IMR-90 (cell line): Measurements from ENCODE around the gene FOXO1. TPM values are rescaled to one million over a fixed set of nuclear protein-coding genes. Genes with fewer than 3 reads are reported as not detected.

Experiments
- ATAC-seq: fragments of 200-7000 bp; cut with Tn5 transposase; 2 replicates; pipeline ENCODE4 v1.9.1; 2020; ENCODE audit warnings: low read depth, mild to moderate bottlenecking, moderate library complexity
- BruUV-seq: library from RNA; stranded (reverse); fragments of 400-500 nt; replicated peaks from 2 replicates; lab custom pipeline; 2021; lab: Mats Ljungman, UMichigan
- CTCF ChIA-PET: fragments of 300-600 bp; formaldehyde crosslinking; extraction: SDS; loops from one replicate; lab custom pipeline; 2021; ENCODE audit warnings: antibody characterized with exemption; lab: Yijun Ruan, JAX
- POLR2A ChIA-PET: fragments of 300-600 bp; sonication (Branson Sonifier 250); formaldehyde crosslinking; loops from one replicate; lab custom pipeline; 2022; ENCODE audit warnings: antibody characterized with exemption; ENCODE audit not compliant: unreplicated experiment; lab: Charles Lee
- DNase-seq: peaks from one replicate; pipeline ENCODE4 v3.0.0; 2013
- H2AFZ ChIP-seq: replicated peaks from 2 replicates; pipeline ENCODE3; 2013; ENCODE audit warnings: low read length, mild to moderate bottlenecking; ENCODE audit not compliant: poor library complexity
- H2AK5ac ChIP-seq: 2 replicates; pipeline ENCODE4 v1.6.1; 2013; ENCODE audit warnings: low read depth, low read length, inconsistent platforms
- H2AK9ac ChIP-seq: replicated peaks from 2 replicates; pipeline ENCODE3; 2013; ENCODE audit warnings: mild to moderate bottlenecking, low read depth, low read length, moderate library complexity; ENCODE audit not compliant: poor library complexity
- H2BK120ac ChIP-seq: 2 replicates; pipeline ENCODE4 v1.6.1; 2013; ENCODE audit warnings: low read depth, low read length, inconsistent platforms
- H2BK15ac ChIP-seq: 3 replicates; pipeline ENCODE4 v1.6.1; 2013; ENCODE audit warnings: low read depth, low read length, inconsistent platforms
- H2BK20ac ChIP-seq: 2 replicates; pipeline ENCODE4 v1.6.1; 2013; ENCODE audit warnings: low read depth, mild to moderate bottlenecking, inconsistent platforms, low read length, moderate library complexity
- H2BK5ac ChIP-seq: 2 replicates; pipeline ENCODE4 v1.6.1; 2013; ENCODE audit warnings: mild to moderate bottlenecking, low read depth, low read length, inconsistent platforms; ENCODE audit not compliant: poor library complexity, severe bottlenecking
- H3K14ac ChIP-seq: replicated peaks from 2 replicates; pipeline ENCODE4 v1.6.1; 2013; ENCODE audit warnings: low read depth, low read length, inconsistent platforms
- H3K18ac ChIP-seq: 2 replicates; pipeline ENCODE4 v1.6.1; 2013; ENCODE audit warnings: low read depth, low read length, control low read depth
- H3K23ac ChIP-seq: 2 replicates; pipeline ENCODE4 v1.6.1; 2013; ENCODE audit warnings: low read depth, low read length, inconsistent platforms
- H3K27ac ChIP-seq: 2 replicates; pipeline ENCODE4 v1.5.1; 2013; ENCODE audit warnings: mild to moderate bottlenecking, control low read depth, low read length; ENCODE audit not compliant: insufficient read depth
- H3K27me3 ChIP-seq: 2 replicates; pipeline ENCODE4 v1.6.1; 2013; ENCODE audit warnings: low read length; ENCODE audit not compliant: control insufficient read depth, insufficient read depth
- H3K36me3 ChIP-seq: 2 replicates; pipeline ENCODE4 v1.6.1; 2013; ENCODE audit warnings: low read length, mixed read lengths; ENCODE audit not compliant: control insufficient read depth, insufficient read depth
- H3K4ac ChIP-seq: 2 replicates; pipeline ENCODE4 v1.6.1; 2013; ENCODE audit warnings: low read depth, low read length, inconsistent platforms
- H3K4me1 ChIP-seq: 2 replicates; pipeline ENCODE4 v1.6.1; 2013; ENCODE audit warnings: low read length, mixed read lengths; ENCODE audit not compliant: control insufficient read depth, insufficient read depth
- H3K4me2 ChIP-seq: 2 replicates; pipeline ENCODE4 v1.6.1; 2013; ENCODE audit warnings: low read depth, mild to moderate bottlenecking, control low read depth, low read length, moderate library complexity
- H3K4me3 ChIP-seq: 2 replicates; pipeline ENCODE4 v1.5.1; 2013; ENCODE audit warnings: low read depth, mild to moderate bottlenecking, control low read depth, low read length, moderate library complexity; ENCODE audit not compliant: insufficient read depth
- H3K56ac ChIP-seq: 2 replicates; pipeline ENCODE4 v1.6.1; 2013; ENCODE audit warnings: low read length, inconsistent platforms; ENCODE audit not compliant: insufficient read depth; ENCODE audit errors: extremely low read depth
- H3K79me1 ChIP-seq, 2 experiments: 2 replicates each; pipeline ENCODE4 v1.6.1; 2013; ENCODE audit warnings: low read length in 2 of 2, inconsistent platforms in 1 of 2, low read depth in 1 of 2
- H3K9ac ChIP-seq: 2 replicates; pipeline ENCODE4 v1.6.1; 2013; ENCODE audit warnings: low read depth, low read length, control low read depth
- H3K9me1 ChIP-seq: 2 replicates; pipeline ENCODE4 v1.6.1; 2013; ENCODE audit warnings: low read length, inconsistent platforms; ENCODE audit not compliant: insufficient read depth
- H3K9me3 ChIP-seq: 2 replicates; pipeline ENCODE4 v1.6.1; 2013; ENCODE audit warnings: low read length; ENCODE audit not compliant: control insufficient read depth, insufficient read depth
- H4K20me1 ChIP-seq: 2 replicates; pipeline ENCODE4 v1.6.1; 2013; ENCODE audit warnings: low read length, inconsistent platforms; ENCODE audit not compliant: insufficient read depth
- H4K5ac ChIP-seq: 2 replicates; pipeline ENCODE4 v1.6.1; 2013; ENCODE audit warnings: mild to moderate bottlenecking, low read depth, low read length, control low read depth
- H4K8ac ChIP-seq, 2 experiments: 2 replicates each; pipeline ENCODE4 v1.6.1; 2013; ENCODE audit warnings: low read depth in 2 of 2, low read length in 2 of 2, control low read depth in 1 of 2, inconsistent platforms in 1 of 2
- H4K91ac ChIP-seq: 2 replicates; pipeline ENCODE4 v1.6.1; 2013; ENCODE audit warnings: low read depth, low read length, inconsistent platforms; ENCODE audit not compliant: insufficient read depth
- BHLHE40 ChIP-seq: fragments of 150-350 bp; IDR thresholded peaks from 2 replicates; pipeline ENCODE4 v1.6.1; 2016; ENCODE audit warnings: mild to moderate bottlenecking, low read depth, low read length
- CEBPB ChIP-seq: IDR thresholded peaks from 2 replicates; pipeline ENCODE4 v1.6.1; 2012; ENCODE audit warnings: low read depth, low read length, improper control_type of control experiment
- CHD1 ChIP-seq: IDR thresholded peaks from 2 replicates; pipeline ENCODE4 v1.6.1; 2012; ENCODE audit warnings: low read depth, low read length, improper control_type of control experiment
- CTCF ChIP-seq: conservative IDR thresholded peaks from 2 replicates; pipeline ENCODE4 v1.5.1; 2012; ENCODE audit warnings: mild to moderate bottlenecking, low read depth, low read length, improper control_type of control experiment
- ELK1 ChIP-seq: fragments of 150-350 bp; IDR thresholded peaks from 2 replicates; pipeline ENCODE4 v1.6.1; 2016; ENCODE audit warnings: low read depth, mild to moderate bottlenecking, low read length, moderate library complexity, borderline replicate concordance
- FOS ChIP-seq: fragments of 150-350 bp; IDR thresholded peaks from 2 replicates; pipeline ENCODE4 v1.6.1; 2016; ENCODE audit warnings: low read depth, low read length
- MAZ ChIP-seq: IDR thresholded peaks from 2 replicates; pipeline ENCODE4 v1.6.1; 2012; ENCODE audit warnings: low read depth, mild to moderate bottlenecking, low read length, improper control_type of control experiment, moderate library complexity, borderline replicate concordance
- MXI1 ChIP-seq: IDR thresholded peaks from 2 replicates; pipeline ENCODE4 v1.6.1; 2012; ENCODE audit warnings: low read depth, mild to moderate bottlenecking, low read length, moderate library complexity, borderline replicate concordance
- NFE2L2 ChIP-seq: fragments of 150-350 bp; IDR thresholded peaks from 2 replicates; pipeline ENCODE4 v1.6.1; 2016; ENCODE audit warnings: low read depth, mild to moderate bottlenecking, low read length
- POLR2A ChIP-seq: IDR thresholded peaks from 2 replicates; pipeline ENCODE4 v1.6.1; 2012; ENCODE audit warnings: mild to moderate bottlenecking, low read depth, low read length
- RAD21 ChIP-seq: IDR thresholded peaks from 2 replicates; pipeline ENCODE4 v1.6.1; 2012; ENCODE audit warnings: low read length, improper control_type of control experiment
- RFX5 ChIP-seq: IDR thresholded peaks from 2 replicates; pipeline ENCODE4 v1.8.0; 2012; ENCODE audit warnings: low read depth, mild to moderate bottlenecking, low read length, moderate library complexity
- SMC3 ChIP-seq: fragments of 150-350 bp; IDR thresholded peaks from 2 replicates; pipeline ENCODE4 v1.6.1; 2016; ENCODE audit warnings: low read depth, mild to moderate bottlenecking, antibody characterized with exemption, low read length, moderate library complexity
- WGBS, 2 experiments: methylation state at CpG; one replicate each; pipeline versions ENCODE4 v1.1.5 to v1.1.7; 2013; ENCODE audit warnings: missing lambda C conversion rate in 2 of 2; ENCODE audit not compliant: insufficient read length in 1 of 2; ENCODE audit errors: extremely low coverage in 2 of 2; 5-methylcytosine and 5-hydroxymethylcytosine counted together
- dilution Hi-C: fragments of 300-500 bp; cut with HindIII; formaldehyde crosslinking; loops from one replicate; pipeline ENCODE4 v1.14.3; 2018; ENCODE audit warnings: low sequenced_read_pairs; ENCODE audit not compliant: unreplicated experiment
- in situ Hi-C: fragments of 300-500 bp; cut with MboI; formaldehyde crosslinking; loops from 3 replicates; pipeline ENCODE4 v1.14.3; 2019; ENCODE audit warnings: low sequenced_read_pairs, inconsistent platforms, mixed read lengths
- intact Hi-C: fragments of 100-400 bp; cut with micrococcal nuclease; formaldehyde crosslinking; loops from 2 replicates; pipeline ENCODE4 v1.10.0; 2022
- polyA plus RNA-seq, 3 experiments: library from polyadenylated mRNA; depleted of rRNA; stranded (reverse); fragments of >200 nt; gene quantifications; 2 replicates each; pipeline ENCODE4 v1.2.3, GENCODE V29; 2012; ENCODE audit warnings: low replicate concordance in 1 of 3
- total RNA-seq: library from RNA; depleted of rRNA; stranded (reverse); fragments of >200 nt; gene quantifications from 2 replicates; pipeline ENCODE4 v1.2.3, GENCODE V29; 2012
- TF ChIP-seq, protein P1 (sequence below): fragments of 150-350 bp; IDR thresholded peaks from 2 replicates; pipeline ENCODE4 v1.6.1; 2017; ENCODE audit warnings: mild to moderate bottlenecking, antibody characterized with exemption, low read length, low read depth

The FOXO1 gene
- total and polyA plus RNA-seq, 2 of the 4 experiments (the other 2 are of a cell fraction) = 0.12 to 0.18 TPM

- no peak overlapping the region for H4K91ac ChIP-seq
- H2BK20ac ChIP-seq = no peak overlapping the region
- ATAC-seq (no peak), DNase-seq (no peak)
- no peak overlapping the region for H2AK5ac ChIP-seq
- H3K9me3 ChIP-seq = no peaks in the 10 kb centered on the region
- H3K14ac ChIP-seq = no peak overlapping the region
- H2BK15ac ChIP-seq = no peak overlapping the region
- in situ Hi-C loops (no loop called here), dilution Hi-C loops (no loop called here), intact Hi-C loops (no loop called here)
- no peak overlapping the region for H3K27ac ChIP-seq
- no peaks in the 10 kb centered on the region for H4K20me1 ChIP-seq
- no peaks in the 10 kb centered on the region for H3K4me1 ChIP-seq
- H3K23ac ChIP-seq = no peak overlapping the region
- H2AK9ac ChIP-seq = no peak overlapping the region
- no peak overlapping the region for H3K18ac ChIP-seq
- H3K79me1 ChIP-seq = no peaks in the 10 kb centered on the region
- H2BK120ac ChIP-seq = no peak overlapping the region
- WGBS, 2 experiments = no CpG with 5 or more reads among the region's 5 CpGs
- H2BK5ac ChIP-seq = no peak overlapping the region
- H3K27me3 ChIP-seq = peaks cover 3% of the 10 kb centered on the region
- no peak overlapping the region for H3K4me2 ChIP-seq
- H3K4me3 ChIP-seq = no peak overlapping the region
- H3K9me1 ChIP-seq = no peaks in the 10 kb centered on the region
- TF ChIP-seq MXI1 = no peak
- TF ChIP-seq, protein P1, sequence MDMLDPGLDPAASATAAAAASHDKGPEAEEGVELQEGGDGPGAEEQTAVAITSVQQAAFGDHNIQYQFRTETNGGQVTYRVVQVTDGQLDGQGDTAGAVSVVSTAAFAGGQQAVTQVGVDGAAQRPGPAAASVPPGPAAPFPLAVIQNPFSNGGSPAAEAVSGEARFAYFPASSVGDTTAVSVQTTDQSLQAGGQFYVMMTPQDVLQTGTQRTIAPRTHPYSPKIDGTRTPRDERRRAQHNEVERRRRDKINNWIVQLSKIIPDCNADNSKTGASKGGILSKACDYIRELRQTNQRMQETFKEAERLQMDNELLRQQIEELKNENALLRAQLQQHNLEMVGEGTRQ = no peak
- no peak for TF ChIP-seq BHLHE40
- TF ChIP-seq FOS = no peak
- TF ChIP-seq SMC3 = no peak
- no peak for TF ChIP-seq MAZ
- TF ChIP-seq CEBPB = no peak
- no peak for TF ChIP-seq CTCF
- no peak for TF ChIP-seq POLR2A
- TF ChIP-seq CHD1 = no peak
- TF ChIP-seq NFE2L2 = no peak
- TF ChIP-seq RFX5 = no peak
- no peak for TF ChIP-seq ELK1
- TF ChIP-seq RAD21 = no peak
- no peak overlapping the region for H4K8ac ChIP-seq
- no peak overlapping the region for H3K4ac ChIP-seq
- ChIA-PET POLR2A (no interaction called here), CTCF (no interaction called here)
- H4K5ac ChIP-seq = no peak overlapping the region
- no peak overlapping the region for H3K56ac ChIP-seq
- BruUV-seq = no TSS peak
- no peak overlapping the region for H2AFZ ChIP-seq
- no peak overlapping the region for H3K9ac ChIP-seq
- no peaks in the 10 kb centered on the region for H3K36me3 ChIP-seq
Observed at GRCh38 chr13:40657307-40657706, 9.1 kb downstream of the FOXO1 start.
